H1 (cell line): ENCODE data around the gene EMX1. TPM values are rescaled to one million over a fixed set of nuclear protein-coding genes. Genes with fewer than 3 reads are reported as not detected.

ENCODE experiments used
- CTCF ChIA-PET: fragments of 300-600 bp; sonication (Branson Sonifier 250); formaldehyde crosslinking; loops from one replicate; lab custom pipeline; 2021; ENCODE audit not compliant: partially characterized antibody; lab: Charles Lee
- POLR2A ChIA-PET: fragments of 300-600 bp; sonication (Branson Sonifier 250); formaldehyde crosslinking; loops from one replicate; lab custom pipeline; 2021; ENCODE audit warnings: inconsistent platforms; ENCODE audit not compliant: partially characterized antibody; lab: Charles Lee
- DNase-seq, 2 experiments: peaks; one replicate each; pipeline versions ENCODE4 v3.0.0 to v3.0.0-alpha.2; 2010 to 2022; ENCODE audit warnings: low spot score in 2 of 2, low read depth in 1 of 2, mixed read lengths in 1 of 2
- FAIRE-seq: peaks from 2 replicates; lab custom pipeline; 2011; peaks lifted over from hg19 to GRCh38; lab: Jason Lieb, UNC
- H2AFZ ChIP-seq: 2 replicates; pipeline ENCODE4 v1.8.1; 2012; ENCODE audit warnings: low read length, inconsistent platforms
- H2AK5ac ChIP-seq: 2 replicates; pipeline ENCODE4 v1.6.1; 2013; ENCODE audit warnings: low read depth, low read length
- H2BK120ac ChIP-seq: replicated peaks from 2 replicates; pipeline ENCODE3; 2013; ENCODE audit warnings: low read depth, low read length, inconsistent platforms
- H2BK12ac ChIP-seq: 2 replicates; pipeline ENCODE4 v1.6.1; 2013; ENCODE audit warnings: low read depth, low read length
- H2BK15ac ChIP-seq: 2 replicates; pipeline ENCODE4 v1.6.1; 2013; ENCODE audit warnings: low read length
- H2BK20ac ChIP-seq: 2 replicates; pipeline ENCODE4 v1.6.1; 2013; ENCODE audit warnings: low read length
- H2BK5ac ChIP-seq: 2 replicates; pipeline ENCODE4 v1.6.1; 2013; ENCODE audit warnings: low read depth, low read length
- H3K14ac ChIP-seq: 2 replicates; pipeline ENCODE4 v1.6.1; 2013; ENCODE audit warnings: inconsistent platforms; ENCODE audit not compliant: insufficient read length
- H3K18ac ChIP-seq: 2 replicates; pipeline ENCODE4 v1.6.1; 2013; ENCODE audit warnings: low read length; ENCODE audit errors: extremely low read depth
- H3K23ac ChIP-seq: 2 replicates; pipeline ENCODE4 v1.6.1; 2013; ENCODE audit warnings: inconsistent platforms; ENCODE audit not compliant: insufficient read length
- H3K23me2 ChIP-seq: 2 replicates; pipeline ENCODE4 v1.6.1; 2013; ENCODE audit warnings: low read depth, low read length
- H3K27ac ChIP-seq: 2 replicates; pipeline ENCODE4 v1.6.1; 2011; ENCODE audit warnings: low read depth, low read length, inconsistent platforms
- H3K27me3 ChIP-seq, 4 experiments: replicated peaks in 1 of 4; 1 replicate in 1 of 4; 2 replicates in 3 of 4; pipeline versions ENCODE4 v1.6.1 to v1.8.1; 2011 to 2013; ENCODE audit warnings: low read length in 3 of 4, mild to moderate bottlenecking in 3 of 4, inconsistent platforms in 2 of 4, mixed read lengths in 2 of 4, moderate library complexity in 1 of 4; ENCODE audit not compliant: control insufficient read depth in 3 of 4, insufficient read depth in 3 of 4; ENCODE audit errors: extremely low read depth in 1 of 4
- H3K36me3 ChIP-seq, 4 experiments: 2 replicates each; pipeline versions ENCODE4 v1.6.1 to v1.8.1; 2011 to 2013; ENCODE audit warnings: mild to moderate bottlenecking in 4 of 4, low read length in 3 of 4, moderate library complexity in 2 of 4, control low read depth in 1 of 4, inconsistent platforms in 1 of 4; ENCODE audit not compliant: insufficient read depth in 4 of 4, control insufficient read depth in 2 of 4
- H3K4ac ChIP-seq: replicated peaks from 2 replicates; pipeline ENCODE3; 2013; ENCODE audit warnings: low read length, low read depth, mixed read lengths, inconsistent platforms; ENCODE audit not compliant: insufficient read length
- H3K4me1 ChIP-seq, 4 experiments: replicated peaks in 1 of 4; 1 replicate in 1 of 4; 2 replicates in 3 of 4; pipeline versions ENCODE4 v1.6.1 to v1.8.1; 2011 to 2013; ENCODE audit warnings: low read length in 3 of 4, inconsistent platforms in 2 of 4, mixed read lengths in 1 of 4; ENCODE audit not compliant: insufficient read depth in 4 of 4, control insufficient read depth in 3 of 4
- H3K4me2 ChIP-seq, 2 experiments: 2 replicates each; pipeline versions ENCODE4 v1.6.1 to v1.8.1; 2011 to 2013; ENCODE audit warnings: low read depth in 2 of 2, low read length in 2 of 2, control low read depth in 1 of 2, inconsistent platforms in 1 of 2, mild to moderate bottlenecking in 1 of 2; ENCODE audit not compliant: insufficient read depth in 1 of 2
- H3K4me3 ChIP-seq, 4 experiments: fragments of 200-600, 300-600 bp in 1 of 4; sonication (generic), shearing (Covaris generic), sonication (Bioruptor Twin) in 1 of 4; 2 replicates each; pipeline versions ENCODE4 v1.5.1 to v1.8.1; 2011 to 2016; ENCODE audit warnings: low read length in 4 of 4, low read depth in 3 of 4, control low read depth in 2 of 4, inconsistent platforms in 2 of 4, mild to moderate bottlenecking in 2 of 4, mixed read lengths in 1 of 4, moderate library complexity in 1 of 4; ENCODE audit not compliant: insufficient read depth in 2 of 4; ENCODE audit errors: extremely low read depth in 1 of 4
- H3K56ac ChIP-seq: replicated peaks from 2 replicates; pipeline ENCODE3; 2013; ENCODE audit warnings: low read depth, mild to moderate bottlenecking, mixed read lengths, low read length, inconsistent platforms; ENCODE audit not compliant: insufficient read length
- H3K79me1 ChIP-seq: 2 replicates; pipeline ENCODE4 v1.6.1; 2013; ENCODE audit warnings: low read depth, low read length, control low read depth
- H3K79me2 ChIP-seq, 2 experiments: 2 replicates each; pipeline versions ENCODE4 v1.6.1 to v1.8.1; 2012 to 2013; ENCODE audit warnings: low read length in 2 of 2, mild to moderate bottlenecking in 2 of 2, inconsistent platforms in 1 of 2; ENCODE audit not compliant: insufficient read depth in 2 of 2, control insufficient read depth in 1 of 2
- H3K9ac ChIP-seq, 4 experiments: replicated peaks in 1 of 4; 1 replicate in 1 of 4; 2 replicates in 3 of 4; pipeline versions ENCODE4 v1.6.1 to v1.8.1; 2011 to 2013; ENCODE audit warnings: low read depth in 3 of 4, low read length in 3 of 4, control low read depth in 2 of 4, mild to moderate bottlenecking in 2 of 4, moderate library complexity in 2 of 4, inconsistent platforms in 1 of 4; ENCODE audit errors: extremely low read depth in 1 of 4
- H3K9me3 ChIP-seq, 2 experiments: 2 replicates each; pipeline versions ENCODE4 v1.6.1 to v1.8.1; 2012 to 2013; ENCODE audit warnings: mild to moderate bottlenecking in 2 of 2, moderate library complexity in 2 of 2, control low read depth in 1 of 2, inconsistent platforms in 1 of 2, low read depth in 1 of 2, low read length in 1 of 2, mixed read lengths in 1 of 2; ENCODE audit not compliant: insufficient read depth in 2 of 2
- H4K20me1 ChIP-seq, 2 experiments: replicated peaks in 1 of 2; 2 replicates each; pipeline versions ENCODE3 to v1.8.1; 2011 to 2013; ENCODE audit warnings: inconsistent platforms in 2 of 2, low read length in 2 of 2, mild to moderate bottlenecking in 1 of 2; ENCODE audit not compliant: insufficient read depth in 2 of 2, control insufficient read depth in 1 of 2
- H4K5ac ChIP-seq: 2 replicates; pipeline ENCODE4 v1.6.1; 2013; ENCODE audit warnings: low read length, low read depth, mixed read lengths, inconsistent platforms; ENCODE audit not compliant: insufficient read length
- H4K8ac ChIP-seq: 2 replicates; pipeline ENCODE4 v1.8.0; 2013; ENCODE audit warnings: mild to moderate bottlenecking, moderate library complexity, low read length, inconsistent platforms; ENCODE audit not compliant: insufficient read depth; ENCODE audit errors: extremely low read depth
- H4K91ac ChIP-seq: replicated peaks from 2 replicates; pipeline ENCODE3; 2013; ENCODE audit warnings: low read length, mixed read lengths, inconsistent platforms; ENCODE audit not compliant: insufficient read length
- BRCA1 ChIP-seq: IDR thresholded peaks from 2 replicates; pipeline ENCODE4 v1.6.1; 2012; ENCODE audit warnings: low read depth, low read length, improper control_type of control experiment
- CTBP2 ChIP-seq: IDR thresholded peaks from 2 replicates; pipeline ENCODE4 v1.7.0; 2011; ENCODE audit warnings: borderline replicate concordance, mild to moderate bottlenecking, moderate library complexity, mixed read lengths, low read length; ENCODE audit not compliant: insufficient read depth, insufficient read length
- GABPA ChIP-seq: IDR thresholded peaks from 2 replicates; pipeline ENCODE4 v1.6.1; 2011; ENCODE audit warnings: mild to moderate bottlenecking, low read length, moderate library complexity, borderline replicate concordance; ENCODE audit not compliant: insufficient read depth
- HDAC2 ChIP-seq, 2 experiments: fragments of 300-600 bp in 1 of 2; sonication (generic) in 1 of 2; IDR thresholded peaks; 2 replicates each; pipeline ENCODE4 v1.6.1; 2011 to 2012; ENCODE audit warnings: low read depth in 2 of 2, low read length in 2 of 2, mild to moderate bottlenecking in 2 of 2, moderate library complexity in 2 of 2, borderline replicate concordance in 1 of 2, inconsistent platforms in 1 of 2
- MAFK ChIP-seq: IDR thresholded peaks from 2 replicates; pipeline ENCODE4 v1.6.1; 2012; ENCODE audit warnings: low read depth, mild to moderate bottlenecking, improper control_type of control experiment, low read length
- POLR2AphosphoS5 ChIP-seq: IDR thresholded peaks from 2 replicates; pipeline ENCODE4 v1.6.1; 2011; ENCODE audit warnings: low read depth, low read length
- RFX5 ChIP-seq: IDR thresholded peaks from 2 replicates; pipeline ENCODE4 v1.6.1; 2011; ENCODE audit warnings: low read depth, low read length, improper control_type of control experiment, borderline replicate concordance
- TEAD4 ChIP-seq: IDR thresholded peaks from 2 replicates; pipeline ENCODE4 v1.6.1; 2012; ENCODE audit warnings: low read depth, low read length, inconsistent platforms, mixed read lengths
- YY1 ChIP-seq: IDR thresholded peaks from 2 replicates; pipeline ENCODE4 v1.6.1; 2011; ENCODE audit warnings: low read depth, mild to moderate bottlenecking, low read length
- WGBS, 2 experiments: shearing (Covaris generic) in 1 of 2; methylation state at CpG; one replicate each; pipeline versions ENCODE4 v1.1.6 to v1.1.7; 2013 to 2015; ENCODE audit warnings: low lambda C conversion rate in 2 of 2, mixed read lengths in 2 of 2, inconsistent platforms in 1 of 2, low coverage in 1 of 2, missing lambda C conversion rate in 1 of 2; ENCODE audit not compliant: insufficient replicate concordance in 2 of 2, insufficient coverage in 1 of 2, insufficient read length in 1 of 2; ENCODE audit errors: extremely low coverage in 1 of 2, missing lambda C conversion rate in 1 of 2; 5-methylcytosine and 5-hydroxymethylcytosine counted together
- polyA plus RNA-seq, 7 experiments: library from polyadenylated mRNA; depleted of rRNA in 3 of 7; stranded (reverse) in 5 of 7; unstranded in 2 of 7; fragments of >200 nt in 5 of 7; fragments of 200-250 nt in 2 of 7; gene quantifications; 1 replicate in 5 of 7; 2 replicates in 1 of 7; 4 replicates in 1 of 7; pipeline versions ENCODE4 v1.2.1 to v1.2.3, GENCODE V29; 2011 to 2013; ENCODE audit warnings: missing spikeins in 2 of 7, mixed read lengths in 2 of 7
- total RNA-seq: library from RNA; stranded (reverse); fragmentation: NEBNext Ultra II Directional; extraction: Animal tissue kit (Norgen Biotek cat#: 25700); gene quantifications from 2 replicates; pipeline ENCODE4 v1.2.1, GENCODE V29; 2021
- TF ChIP-seq, protein P1 (sequence below), 3 experiments: IDR thresholded peaks; 1 replicate in 2 of 3; 2 replicates in 1 of 3; pipeline versions ENCODE4 v1.5.1 to v1.6.1; 2011; ENCODE audit warnings: low read length in 3 of 3, mild to moderate bottlenecking in 3 of 3, inconsistent platforms in 2 of 3, low read depth in 1 of 3, moderate library complexity in 1 of 3; ENCODE audit not compliant: insufficient read depth in 1 of 3; ENCODE audit errors: control extremely low read depth in 1 of 3

EMX1 gene
- total and polyA plus RNA-seq, 2 of the 8 experiments (the other 6 are each of a cell fraction or from before 2014, with no cell fraction given): 2.4 to 4.9 TPM

DNA sequence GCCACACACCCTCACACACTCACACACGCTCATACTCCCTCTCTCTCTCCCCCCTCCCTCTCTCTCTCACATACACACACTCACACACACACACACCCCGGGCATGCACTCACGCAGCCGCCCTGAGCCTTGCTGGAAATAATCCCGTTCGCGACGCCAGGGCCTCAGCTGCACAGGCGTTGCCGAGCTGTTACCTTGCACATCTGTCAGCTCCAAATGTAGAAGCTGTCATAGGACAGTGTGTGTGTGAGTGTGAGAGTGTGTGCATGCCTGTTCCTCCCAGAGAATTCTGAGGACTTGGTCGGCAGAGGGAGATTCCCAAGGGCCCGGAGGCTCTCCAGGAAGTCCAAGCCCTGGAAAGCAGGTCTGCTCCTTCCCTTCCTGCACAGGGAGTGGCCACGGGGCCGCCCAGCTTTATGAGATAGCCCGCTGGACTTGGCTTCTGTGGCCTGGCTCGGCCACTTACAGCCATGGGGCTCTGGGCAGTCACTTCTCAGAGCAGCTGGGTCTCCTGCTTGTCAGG lies 21.5 kb upstream of the EMX1 start:
- Histone ChIP-seq H2BK12ac (peak overlapping the region; percentile 96; the same call in 1 of the 2 replicates), H2BK120ac (peak overlapping the region; percentile 11), H2BK20ac (peak overlapping the region; percentile 95), H3K4me1 (peaks cover 5 to 9% (median 7%) of the 10 kb centered on the region in 4 experiments), H3K9me3 (no peaks in the 10 kb centered on the region), H2BK15ac (peak overlapping the region; percentile 78; the same call in 1 of the 2 replicates), H4K91ac (peak overlapping the region; percentile 80), H3K14ac (no peak overlapping the region), H3K36me3 (no peaks in the 10 kb centered on the region), H3K23ac (no peak overlapping the region), H3K79me1 (no peaks in the 10 kb centered on the region), H3K4me2 (peak overlapping the region in 1 of 2 experiments; percentile 11; a peak in 1 of 4 replicates), H3K56ac (no peak overlapping the region), H2AFZ (no peak overlapping the region), H2AK5ac (no peak overlapping the region), H4K8ac (no peak overlapping the region), H3K4me3 (no peak overlapping the region), H4K20me1 (no peaks in the 10 kb centered on the region), H3K79me2 (no peaks in the 10 kb centered on the region), H3K9ac (no peak overlapping the region), H3K27ac (no peak overlapping the region), H3K4ac (no peak overlapping the region), H3K23me2 (no peaks in the 10 kb centered on the region; the same call in 1 of the 2 replicates), H3K27me3 (peaks cover 0 to 38% (median 32%) of the 10 kb centered on the region in 4 experiments; a peak in 6 of 7 replicates), H4K5ac (no peak overlapping the region), H2BK5ac (peak overlapping the region; percentile 0; the same call in 1 of the 2 replicates), H3K18ac (no peak overlapping the region)
- WGBS, 2 experiments: 79% methylated on average over 16 of the region's 16 CpGs; no CpG with 5 or more reads in 1 of the 2 experiments
- ChIA-PET CTCF (interaction anchor here (0.7 to 19.1 kb wide), 19 partner anchors 8 to 744 kb away, joined by 3 to 497 read pairs (median 6); partner anchors contain the start of genes EMX1 and SPR), POLR2A (interaction anchor here (1.0 to 1.5 kb wide), 4 partner anchors 11 to 56 kb away, joined by 3 to 4 read pairs (median 3); no protein-coding TSS in a partner anchor)
- DNase-seq: no peak
- FAIRE-seq: no peak
- TF ChIP-seq CTBP2 (no peak), RFX5 (no peak), MAFK (no peak), HDAC2 (IDR thresholded peaks at IDR 0.05; ENCODE audit: borderline replicate concordance in 1 of 2, low read depth in 2 of 2, low read length in 2 of 2) (no peak), TEAD4 (no peak), GABPA (no peak), BRCA1 (no peak), POLR2AphosphoS5 (no peak), YY1 (no peak)
- TF ChIP-seq, protein P1, sequence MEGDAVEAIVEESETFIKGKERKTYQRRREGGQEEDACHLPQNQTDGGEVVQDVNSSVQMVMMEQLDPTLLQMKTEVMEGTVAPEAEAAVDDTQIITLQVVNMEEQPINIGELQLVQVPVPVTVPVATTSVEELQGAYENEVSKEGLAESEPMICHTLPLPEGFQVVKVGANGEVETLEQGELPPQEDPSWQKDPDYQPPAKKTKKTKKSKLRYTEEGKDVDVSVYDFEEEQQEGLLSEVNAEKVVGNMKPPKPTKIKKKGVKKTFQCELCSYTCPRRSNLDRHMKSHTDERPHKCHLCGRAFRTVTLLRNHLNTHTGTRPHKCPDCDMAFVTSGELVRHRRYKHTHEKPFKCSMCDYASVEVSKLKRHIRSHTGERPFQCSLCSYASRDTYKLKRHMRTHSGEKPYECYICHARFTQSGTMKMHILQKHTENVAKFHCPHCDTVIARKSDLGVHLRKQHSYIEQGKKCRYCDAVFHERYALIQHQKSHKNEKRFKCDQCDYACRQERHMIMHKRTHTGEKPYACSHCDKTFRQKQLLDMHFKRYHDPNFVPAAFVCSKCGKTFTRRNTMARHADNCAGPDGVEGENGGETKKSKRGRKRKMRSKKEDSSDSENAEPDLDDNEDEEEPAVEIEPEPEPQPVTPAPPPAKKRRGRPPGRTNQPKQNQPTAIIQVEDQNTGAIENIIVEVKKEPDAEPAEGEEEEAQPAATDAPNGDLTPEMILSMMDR (IDR thresholded peaks at IDR 0.05; ENCODE audit: control extremely low read depth in 1 of 3, insufficient read depth in 1 of 3, low read depth in 1 of 3, low read length in 3 of 3): no peak
